ENCODE measurements around the gene CCSER1. TPM values are rescaled to one million over a fixed set of nuclear protein-coding genes. Genes with fewer than 3 reads are reported as not detected.
A peak's percentile ranks its signal among the peaks of the same experiment; 100 is the strongest.

Gene CCSER1
- polyA plus RNA-seq, 1 donor from 2014 or later, result 20.8 TPM

DNA sequence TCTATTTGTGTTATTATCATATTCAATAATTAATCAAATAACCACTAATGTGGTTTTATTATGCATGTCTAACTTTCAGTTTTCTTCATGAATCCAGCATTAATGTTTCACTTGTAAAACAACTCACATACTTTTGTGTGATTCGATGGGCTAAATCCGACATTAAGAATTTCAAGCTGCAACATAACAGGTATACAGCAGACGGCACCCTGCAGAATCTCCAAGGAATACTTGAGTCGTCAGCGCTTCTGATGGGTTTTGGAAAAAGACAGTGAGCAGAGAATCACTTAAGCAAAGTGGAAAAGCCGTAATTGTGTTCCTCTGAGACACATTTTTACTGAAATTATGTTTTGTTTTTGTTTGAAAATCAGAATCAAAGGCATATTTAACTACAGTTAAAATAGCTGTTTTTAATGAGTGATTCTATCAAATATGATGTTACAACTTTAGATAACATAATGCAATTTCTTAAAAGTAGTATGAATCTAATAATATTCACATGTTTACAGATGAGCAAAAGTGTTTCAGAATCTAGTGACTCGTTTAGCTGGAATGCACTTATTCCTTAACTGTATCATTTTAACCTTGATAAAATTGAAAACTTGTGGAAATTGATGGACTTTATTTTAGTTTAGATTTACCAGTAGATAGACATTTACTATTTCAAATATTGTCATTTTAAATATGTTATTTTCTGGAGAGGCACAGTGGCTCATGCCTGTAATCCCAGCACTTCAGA, 514.8 kb downstream of the CCSER1 start:
- H3K4me2 ChIP-seq (ENCODE audit: low read length), result no peak overlapping the region
- no peak overlapping the region for H3K9ac ChIP-seq (ENCODE audit: low read length)
- H3K4me3 ChIP-seq (ENCODE audit: low read length), result no peak overlapping the region
- no peaks in the 10 kb centered on the region for H3F3A ChIP-seq (ENCODE audit: insufficient read depth, low read length, poor library complexity, severe bottlenecking)
- no peaks in the 10 kb centered on the region for H3K9me3 ChIP-seq (ENCODE audit: low read length)
- no peak overlapping the region for H2AFZ ChIP-seq (ENCODE audit: low read depth, low read length)
- no peaks in the 10 kb centered on the region for H3K9me2 ChIP-seq (ENCODE audit: insufficient read depth, low read length)
- H3K36me3 ChIP-seq (ENCODE audit: insufficient read depth, low read length), result no peaks in the 10 kb centered on the region
- no peak overlapping the region for H3K27ac ChIP-seq (ENCODE audit: low read length)
- H3K79me2 ChIP-seq (replicated peaks; ENCODE audit: insufficient read depth, low read length), result no peaks in the 10 kb centered on the region
- H3K27me3 ChIP-seq (ENCODE audit: insufficient read depth, low read depth, low read length), result no peaks in the 10 kb centered on the region
- TF ChIP-seq, protein P1, sequence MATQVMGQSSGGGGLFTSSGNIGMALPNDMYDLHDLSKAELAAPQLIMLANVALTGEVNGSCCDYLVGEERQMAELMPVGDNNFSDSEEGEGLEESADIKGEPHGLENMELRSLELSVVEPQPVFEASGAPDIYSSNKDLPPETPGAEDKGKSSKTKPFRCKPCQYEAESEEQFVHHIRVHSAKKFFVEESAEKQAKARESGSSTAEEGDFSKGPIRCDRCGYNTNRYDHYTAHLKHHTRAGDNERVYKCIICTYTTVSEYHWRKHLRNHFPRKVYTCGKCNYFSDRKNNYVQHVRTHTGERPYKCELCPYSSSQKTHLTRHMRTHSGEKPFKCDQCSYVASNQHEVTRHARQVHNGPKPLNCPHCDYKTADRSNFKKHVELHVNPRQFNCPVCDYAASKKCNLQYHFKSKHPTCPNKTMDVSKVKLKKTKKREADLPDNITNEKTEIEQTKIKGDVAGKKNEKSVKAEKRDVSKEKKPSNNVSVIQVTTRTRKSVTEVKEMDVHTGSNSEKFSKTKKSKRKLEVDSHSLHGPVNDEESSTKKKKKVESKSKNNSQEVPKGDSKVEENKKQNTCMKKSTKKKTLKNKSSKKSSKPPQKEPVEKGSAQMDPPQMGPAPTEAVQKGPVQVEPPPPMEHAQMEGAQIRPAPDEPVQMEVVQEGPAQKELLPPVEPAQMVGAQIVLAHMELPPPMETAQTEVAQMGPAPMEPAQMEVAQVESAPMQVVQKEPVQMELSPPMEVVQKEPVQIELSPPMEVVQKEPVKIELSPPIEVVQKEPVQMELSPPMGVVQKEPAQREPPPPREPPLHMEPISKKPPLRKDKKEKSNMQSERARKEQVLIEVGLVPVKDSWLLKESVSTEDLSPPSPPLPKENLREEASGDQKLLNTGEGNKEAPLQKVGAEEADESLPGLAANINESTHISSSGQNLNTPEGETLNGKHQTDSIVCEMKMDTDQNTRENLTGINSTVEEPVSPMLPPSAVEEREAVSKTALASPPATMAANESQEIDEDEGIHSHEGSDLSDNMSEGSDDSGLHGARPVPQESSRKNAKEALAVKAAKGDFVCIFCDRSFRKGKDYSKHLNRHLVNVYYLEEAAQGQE (IDR thresholded peaks at IDR 0.05; ENCODE audit: borderline replicate concordance), result peak; percentile 25
- TF ChIP-seq RAD21 (conservative IDR thresholded peaks at IDR 0.05) (peak; percentile 46), POLR2AphosphoS5 (IDR thresholded peaks at IDR 0.05) (no peak), SMC3 (conservative IDR thresholded peaks at IDR 0.05; ENCODE audit: poor library complexity) (peak; percentile 45)
- TF ChIP-seq, protein P2, sequence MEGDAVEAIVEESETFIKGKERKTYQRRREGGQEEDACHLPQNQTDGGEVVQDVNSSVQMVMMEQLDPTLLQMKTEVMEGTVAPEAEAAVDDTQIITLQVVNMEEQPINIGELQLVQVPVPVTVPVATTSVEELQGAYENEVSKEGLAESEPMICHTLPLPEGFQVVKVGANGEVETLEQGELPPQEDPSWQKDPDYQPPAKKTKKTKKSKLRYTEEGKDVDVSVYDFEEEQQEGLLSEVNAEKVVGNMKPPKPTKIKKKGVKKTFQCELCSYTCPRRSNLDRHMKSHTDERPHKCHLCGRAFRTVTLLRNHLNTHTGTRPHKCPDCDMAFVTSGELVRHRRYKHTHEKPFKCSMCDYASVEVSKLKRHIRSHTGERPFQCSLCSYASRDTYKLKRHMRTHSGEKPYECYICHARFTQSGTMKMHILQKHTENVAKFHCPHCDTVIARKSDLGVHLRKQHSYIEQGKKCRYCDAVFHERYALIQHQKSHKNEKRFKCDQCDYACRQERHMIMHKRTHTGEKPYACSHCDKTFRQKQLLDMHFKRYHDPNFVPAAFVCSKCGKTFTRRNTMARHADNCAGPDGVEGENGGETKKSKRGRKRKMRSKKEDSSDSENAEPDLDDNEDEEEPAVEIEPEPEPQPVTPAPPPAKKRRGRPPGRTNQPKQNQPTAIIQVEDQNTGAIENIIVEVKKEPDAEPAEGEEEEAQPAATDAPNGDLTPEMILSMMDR (IDR thresholded peaks at IDR 0.05; ENCODE audit: poor library complexity, severe bottlenecking), result peak; percentile 50
- no peaks in the 10 kb centered on the region for H4K20me1 ChIP-seq (ENCODE audit: insufficient read depth)

DNA sequence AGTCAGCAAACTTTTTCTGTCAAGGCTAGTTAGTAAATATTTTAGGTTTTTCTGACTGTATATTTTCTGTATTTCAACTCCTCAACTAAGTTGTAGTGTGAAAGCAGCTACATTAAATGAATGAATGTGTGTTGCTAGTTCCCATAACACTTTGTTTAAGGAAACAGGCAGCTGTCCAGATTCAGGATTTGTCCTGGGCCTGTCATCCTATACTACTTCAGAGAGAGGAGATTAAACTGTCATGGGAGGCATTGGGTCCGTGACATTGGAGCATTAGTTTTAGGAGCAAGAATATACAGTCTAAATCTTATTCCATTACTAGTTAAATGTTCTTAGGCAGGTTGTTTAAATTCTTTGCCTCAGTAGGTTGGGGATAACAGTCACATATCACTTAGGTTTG, 516.0 kb downstream of the CCSER1 start:
- H3K79me2 ChIP-seq (replicated peaks; ENCODE audit: insufficient read depth, low read length), result no peaks in the 10 kb centered on the region
- TF ChIP-seq POLR2AphosphoS5 (IDR thresholded peaks at IDR 0.05), result no peak
- no peak for TF ChIP-seq MXI1 (conservative IDR thresholded peaks at IDR 0.05; ENCODE audit: poor library complexity, severe bottlenecking)
- TF ChIP-seq EP300 (conservative IDR thresholded peaks at IDR 0.05; ENCODE audit: poor library complexity, severe bottlenecking), result no peak
- TF ChIP-seq, protein P2 (IDR thresholded peaks at IDR 0.05; ENCODE audit: poor library complexity, severe bottlenecking), result no peak
- TF ChIP-seq, protein P1 (IDR thresholded peaks at IDR 0.05; ENCODE audit: borderline replicate concordance), result no peak
- no peak for TF ChIP-seq EZH2 (IDR thresholded peaks at IDR 0.05; ENCODE audit: borderline replicate concordance, insufficient read depth, low read length, poor library complexity, severe bottlenecking)
- no peak for TF ChIP-seq RAD21 (conservative IDR thresholded peaks at IDR 0.05)
- TF ChIP-seq TAF1 (IDR thresholded peaks at IDR 0.05; ENCODE audit: low read depth), result no peak

More for the DNA sequence above, 516.0 kb downstream of the CCSER1 start:
- Histone ChIP-seq H3K9me2 (ENCODE audit: insufficient read depth, low read length) (no peaks in the 10 kb centered on the region), H3K36me3 (ENCODE audit: insufficient read depth, low read length) (no peaks in the 10 kb centered on the region), H4K20me1 (ENCODE audit: insufficient read depth) (no peaks in the 10 kb centered on the region), H3F3A (ENCODE audit: insufficient read depth, low read length, poor library complexity, severe bottlenecking) (no peaks in the 10 kb centered on the region), H3K9me3 (ENCODE audit: low read length) (no peaks in the 10 kb centered on the region), H3K4me2 (ENCODE audit: low read length) (no peak overlapping the region), H3K4me3 (ENCODE audit: low read length) (no peak overlapping the region), H3K27me3 (ENCODE audit: insufficient read depth, low read depth, low read length) (no peaks in the 10 kb centered on the region), H3K27ac (ENCODE audit: low read length) (no peak overlapping the region), H3K9ac (ENCODE audit: low read length) (no peak overlapping the region), H2AFZ (ENCODE audit: low read depth, low read length) (no peak overlapping the region)

Data from neural cell (in vitro differentiated cells).